ENCODE measurements around the gene RELL1.

DNA sequence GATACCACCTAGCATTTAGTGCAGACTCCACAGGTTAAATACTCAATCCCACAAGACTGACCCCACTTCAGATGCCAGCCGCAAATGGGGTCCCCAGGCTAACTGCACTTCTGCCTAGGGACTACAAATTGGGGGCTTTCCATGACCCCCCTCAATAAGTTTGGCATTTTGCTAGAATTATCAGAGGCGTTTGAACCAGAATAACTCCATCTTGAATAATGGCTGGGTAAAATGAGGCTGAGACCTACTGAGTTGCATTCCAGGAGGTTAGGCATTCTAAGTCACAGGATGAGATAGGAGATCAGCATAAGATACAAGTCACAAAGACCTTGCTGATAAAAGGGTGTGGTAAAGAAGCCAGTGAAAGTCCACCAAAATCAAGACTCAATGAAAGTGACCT, 15.1 kb downstream of the RELL1 start:
- TF ChIP-seq POLR2A (IDR thresholded peaks at IDR 0.05; ENCODE audit: low read length) (no peak), GATA1 (IDR thresholded peaks at IDR 0.05; ENCODE audit: low read depth, low read length) (no peak)

Measured in erythroblast (primary cell).